ENCODE data around the gene MAPKAP1.

Gene MAPKAP1

GRCh38 chr9:125564631-125565030 is 142.4 kb downstream of the MAPKAP1 start:
- DNase-seq (ENCODE audit: low spot score): no peak

GRCh38 chr9:125561509-125562148 is 145.4 kb downstream of the MAPKAP1 start:
- no peak for DNase-seq (ENCODE audit: low spot score)

DNA sequence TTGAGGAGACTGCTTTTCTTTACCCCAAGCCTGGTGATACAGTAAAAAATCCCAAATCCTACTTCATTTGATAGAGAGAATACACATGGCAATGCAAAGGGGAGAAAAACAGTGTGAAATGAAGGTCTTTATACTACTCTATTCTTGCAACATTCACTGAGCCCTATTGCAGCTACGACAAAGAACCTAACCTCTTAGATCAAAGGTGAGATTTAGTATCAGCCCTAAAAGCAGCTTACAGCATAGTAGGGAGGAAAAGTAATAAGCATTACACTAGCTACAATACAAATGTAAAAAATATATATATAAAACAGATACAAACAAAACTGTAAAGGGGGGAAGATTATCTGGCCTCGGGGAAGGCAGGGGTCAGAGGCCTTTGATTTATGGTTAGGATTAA is 147.1 kb downstream of the MAPKAP1 start:
- DNase-seq (ENCODE audit: low spot score): no peak

DNA sequence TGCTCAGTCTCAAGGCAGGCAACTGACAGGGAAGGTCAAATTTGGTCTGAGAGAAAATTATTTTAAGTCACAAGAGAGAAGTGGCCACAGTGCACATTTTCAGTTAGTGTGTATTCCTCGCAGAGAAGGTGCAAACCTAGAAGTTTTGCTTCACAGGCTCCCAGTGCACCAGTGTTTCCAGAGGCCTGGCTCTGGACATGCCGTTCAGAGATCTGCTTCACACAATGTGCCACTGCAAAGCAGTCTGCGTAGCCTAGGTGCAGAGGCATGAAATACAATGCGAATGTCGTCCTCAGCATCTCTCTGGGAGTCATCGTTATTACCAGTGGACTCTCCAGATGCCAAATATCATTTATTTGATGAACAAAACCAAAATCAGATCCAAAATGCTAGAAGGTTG is 147.8 kb downstream of the MAPKAP1 start:
- no peak for DNase-seq (ENCODE audit: low spot score)

GRCh38 chr9:125558453-125559092 is 148.4 kb downstream of the MAPKAP1 start:
- DNase-seq (ENCODE audit: low spot score): peak; percentile 60

DNA sequence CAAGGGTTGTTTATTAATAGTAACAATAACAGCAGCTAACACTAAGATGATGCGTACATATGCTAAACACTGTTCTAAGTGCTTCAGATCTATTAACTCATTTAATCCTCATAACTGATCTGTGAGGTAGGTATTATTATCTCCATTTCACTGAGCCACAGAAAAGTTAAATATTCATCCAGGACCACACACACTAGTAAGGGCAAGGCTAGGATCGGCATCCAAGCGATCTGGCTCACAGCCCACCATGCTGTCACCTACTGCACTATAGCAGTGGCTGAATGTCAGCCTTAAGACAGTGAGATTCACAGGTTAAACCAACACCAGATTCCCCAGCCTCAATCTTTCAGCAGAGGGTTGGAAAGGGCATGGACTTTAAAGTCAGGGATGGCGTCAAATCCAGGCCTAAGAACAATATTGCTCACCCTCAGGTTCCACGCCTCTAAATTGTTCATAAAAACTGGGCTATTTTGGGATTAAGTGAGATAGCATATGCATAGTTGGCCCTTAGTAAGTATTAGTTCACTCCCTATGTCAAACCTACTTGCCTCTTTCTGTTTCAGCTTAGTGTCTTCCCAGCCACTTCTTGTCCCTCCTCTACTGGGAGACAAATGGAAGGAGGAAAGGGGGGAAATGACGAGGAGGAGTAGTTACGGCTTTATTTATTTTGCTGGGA is 150.8 kb downstream of the MAPKAP1 start:
- no peak for DNase-seq (ENCODE audit: low spot score)

DNA sequence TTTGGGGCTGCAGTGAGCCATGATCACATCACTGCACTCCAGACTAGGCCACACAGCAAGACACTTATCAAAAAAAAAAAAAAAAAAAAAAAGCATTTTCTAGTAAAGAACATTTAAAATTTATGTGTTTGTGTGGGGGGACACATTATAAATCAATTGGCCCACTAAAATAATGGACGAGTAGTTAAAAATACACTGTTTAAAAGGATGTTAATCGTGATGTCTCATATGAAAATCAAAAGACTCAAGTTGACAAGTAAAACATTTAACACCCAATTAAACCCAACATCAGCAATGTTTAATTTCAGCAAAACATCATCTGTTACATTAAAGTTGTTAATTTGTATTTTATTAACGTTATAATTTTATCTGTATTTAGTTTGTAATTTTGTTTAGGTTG is 152.3 kb downstream of the MAPKAP1 start:
- no peak for DNase-seq (ENCODE audit: low spot score)

DNA sequence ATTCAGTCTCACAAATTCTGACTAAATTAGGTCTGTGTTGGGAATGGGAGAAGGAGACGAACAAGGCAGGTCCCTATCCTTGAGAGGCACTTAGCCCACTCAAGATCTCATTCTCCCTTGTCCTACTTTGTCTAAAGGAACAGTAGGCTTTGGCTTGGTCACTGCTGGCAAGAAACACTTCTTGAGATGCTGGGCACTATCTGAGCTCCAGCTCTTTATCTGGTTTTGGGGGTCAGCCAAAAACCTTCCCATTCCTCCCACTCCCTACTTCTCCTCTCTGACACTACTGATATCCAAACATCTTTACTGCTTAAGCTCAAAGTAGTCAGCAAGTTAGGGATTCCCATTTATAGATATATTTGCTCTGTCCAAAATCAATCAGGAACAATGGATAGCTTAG is 155.2 kb downstream of the MAPKAP1 start:
- no peak for DNase-seq (ENCODE audit: low spot score)

GRCh38 chr9:125549891-125550885 is 156.8 kb downstream of the MAPKAP1 start:
- no peak for DNase-seq (ENCODE audit: low spot score)

- DNase-seq (ENCODE audit: low spot score): no peak
Measured at GRCh38 chr9:125549465-125549871, 157.5 kb downstream of the MAPKAP1 start.

DNA sequence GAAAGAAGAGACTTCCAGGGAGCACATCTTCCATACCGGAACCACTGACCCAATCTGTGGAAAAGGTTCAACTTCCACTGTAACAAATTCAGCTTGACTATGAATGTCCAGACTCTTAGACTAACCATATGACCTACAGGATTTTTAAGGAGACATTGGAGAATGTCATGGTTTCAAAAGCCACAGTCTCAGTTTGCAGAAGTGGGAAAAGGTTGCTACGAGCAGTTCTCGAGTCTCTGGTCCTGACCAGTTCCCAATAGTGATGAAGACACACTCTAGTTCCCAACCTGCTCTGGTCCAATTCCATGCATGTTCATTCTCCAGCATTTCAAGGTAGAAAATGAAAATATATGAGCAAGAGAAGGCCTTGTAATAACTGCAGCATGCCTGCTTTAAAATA is 158.0 kb downstream of the MAPKAP1 start:
- DNase-seq (ENCODE audit: low spot score): no peak

DNA sequence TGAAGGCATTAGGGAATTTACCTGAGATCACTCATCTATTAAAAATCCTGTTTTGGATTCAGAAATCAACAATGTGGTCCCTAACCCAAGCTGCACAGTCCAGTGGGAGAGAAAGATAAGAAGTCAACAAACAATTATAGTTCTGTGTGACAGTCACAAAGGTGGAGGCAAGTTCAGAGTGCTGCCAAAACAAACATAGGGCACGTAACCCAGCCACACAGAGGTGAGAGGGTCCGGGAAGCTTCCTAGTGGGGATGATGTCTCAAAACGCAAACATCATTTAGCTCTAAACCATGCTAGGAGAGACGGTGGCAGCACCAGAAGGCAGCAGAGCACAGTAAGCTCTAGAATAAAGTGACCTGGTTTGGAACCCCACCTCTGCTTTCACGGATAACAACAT is 158.9 kb downstream of the MAPKAP1 start:
- no peak for DNase-seq (ENCODE audit: low spot score)

DNA sequence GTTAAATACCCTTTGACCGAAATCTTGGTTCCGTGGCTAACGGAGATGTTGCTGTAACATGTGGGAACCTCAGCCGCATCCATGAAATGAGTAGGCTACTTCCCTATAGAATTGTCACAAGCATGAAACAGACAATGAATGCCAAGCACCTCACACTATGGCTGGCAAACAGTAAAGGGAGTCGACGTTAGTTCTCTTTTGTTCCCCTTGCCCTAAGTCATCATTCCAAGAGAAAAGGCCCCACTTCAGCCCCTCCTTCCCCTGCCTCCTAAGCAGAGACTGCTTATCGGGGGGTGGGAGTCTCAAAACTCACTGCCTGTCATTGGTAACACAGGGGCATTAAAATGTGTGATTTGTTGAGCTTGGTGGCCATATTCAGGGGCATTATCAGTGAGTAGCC is 159.6 kb downstream of the MAPKAP1 start:
- DNase-seq (ENCODE audit: low spot score): no peak

DNA sequence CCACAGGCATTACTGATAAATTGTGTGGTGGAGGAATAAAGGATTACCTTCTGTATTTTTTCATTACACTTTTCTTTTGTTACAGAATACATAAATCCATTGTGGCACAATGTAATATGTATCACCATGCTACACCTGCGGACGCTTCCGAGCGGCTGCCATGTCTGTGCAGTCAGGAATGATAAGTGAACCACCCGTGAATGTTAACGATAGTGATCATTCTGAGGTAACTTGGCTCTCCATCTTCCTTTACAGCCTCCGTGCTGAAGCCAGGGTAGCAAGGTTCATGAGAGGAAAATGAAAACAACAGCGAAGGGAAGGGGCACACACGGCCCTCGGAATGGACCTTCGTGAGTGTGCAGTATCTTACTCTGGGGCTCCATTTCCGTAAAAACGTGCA is 161.2 kb downstream of the MAPKAP1 start:
- DNase-seq (ENCODE audit: low spot score): no peak

DNA sequence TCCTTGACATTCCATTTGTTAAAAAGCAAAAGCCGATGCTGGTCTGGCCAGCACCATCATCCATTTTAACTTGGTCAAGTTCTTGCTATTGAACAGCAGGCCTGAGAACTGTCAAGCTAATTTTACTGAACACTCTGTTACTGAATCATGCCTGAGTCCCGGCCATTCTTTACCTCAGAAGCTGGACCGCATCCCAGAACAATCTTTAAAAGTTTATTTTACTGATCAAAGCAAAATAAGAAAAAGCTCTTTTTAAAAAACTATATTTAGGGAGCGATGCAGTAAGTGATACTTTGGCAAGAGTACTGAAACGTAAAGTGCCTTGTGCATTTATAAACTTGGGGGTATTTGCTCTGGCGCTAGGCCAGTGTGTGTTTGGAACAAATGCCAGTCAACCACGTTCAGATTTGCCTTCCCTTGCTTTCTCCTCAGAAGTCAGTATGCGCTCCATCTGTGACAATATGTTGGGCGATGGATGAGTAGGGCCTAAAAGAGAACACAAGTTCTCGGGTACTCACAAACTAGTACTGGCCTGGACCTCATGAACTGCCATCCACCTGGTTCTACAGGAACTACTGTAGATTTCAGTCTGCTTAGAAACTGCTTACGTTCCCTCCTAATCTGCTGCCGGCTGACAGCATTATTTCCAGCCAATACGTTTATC is 161.9 kb downstream of the MAPKAP1 start:
- DNase-seq (ENCODE audit: low spot score): no peak

DNA sequence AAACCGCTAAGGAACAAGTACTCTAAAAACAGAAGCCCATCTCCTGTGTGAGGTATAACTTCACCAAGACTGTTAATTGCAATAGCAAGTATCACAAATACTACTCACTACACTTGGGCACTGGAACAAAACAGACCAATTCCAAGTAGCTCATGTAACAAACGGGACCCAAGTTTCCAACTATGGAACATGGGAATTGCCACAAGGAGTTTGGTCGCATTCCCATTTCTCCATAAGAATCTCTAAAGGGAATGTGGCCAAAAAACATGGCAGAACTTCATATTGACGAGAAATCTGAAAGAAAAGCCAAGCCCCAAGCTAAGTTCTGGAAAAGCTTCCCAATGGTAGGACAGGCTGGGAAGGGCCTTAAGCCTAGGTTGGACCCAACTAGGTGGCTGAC is 162.5 kb downstream of the MAPKAP1 start:
- DNase-seq (ENCODE audit: low spot score): no peak

DNA sequence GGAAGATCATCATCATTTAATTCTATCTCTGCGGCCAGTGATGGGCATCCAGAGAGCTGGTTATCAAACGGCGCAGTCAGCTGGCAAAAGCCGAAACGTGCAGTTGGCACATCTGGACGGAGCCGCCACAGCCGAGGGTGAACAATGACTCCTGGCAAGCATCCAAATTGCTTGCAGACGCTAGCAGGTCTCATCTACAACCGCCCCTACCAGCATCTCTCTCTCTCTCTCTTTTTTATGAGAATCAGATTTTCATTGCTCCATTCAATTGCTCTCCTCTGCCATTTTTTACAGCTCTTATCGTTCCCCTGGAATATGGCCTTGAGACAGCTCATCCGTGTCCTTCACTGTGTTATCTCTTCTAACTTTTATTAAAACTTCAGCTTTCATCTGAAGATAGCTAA is 165.2 kb downstream of the MAPKAP1 start:
- no peak for DNase-seq (ENCODE audit: low spot score)

DNA sequence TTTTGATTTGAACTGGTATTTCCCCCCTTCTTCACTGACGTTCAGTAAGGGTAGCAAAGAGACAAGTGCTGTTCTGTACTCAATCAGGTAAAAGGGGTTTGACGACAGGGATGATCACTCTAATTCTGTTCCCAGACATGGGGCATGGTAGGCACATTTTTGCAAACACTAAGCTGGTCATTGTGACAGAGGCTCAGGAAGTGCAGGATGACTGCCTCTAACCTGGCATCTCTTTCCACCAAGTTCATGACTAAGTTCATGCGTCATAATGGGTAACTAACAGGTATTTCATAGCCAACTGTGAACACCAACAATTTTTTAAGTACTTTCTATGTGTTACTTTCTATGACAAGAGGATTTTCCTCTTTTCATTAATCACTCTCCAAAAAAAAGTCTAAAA is 166.5 kb downstream of the MAPKAP1 start:
- DNase-seq (ENCODE audit: low spot score): no peak

- DNase-seq (ENCODE audit: low spot score): no peak
Measured at GRCh38 chr9:125538092-125538473, 168.9 kb downstream of the MAPKAP1 start.

GRCh38 chr9:125537442-125538091 is 169.4 kb downstream of the MAPKAP1 start:
- DNase-seq (ENCODE audit: low spot score): no peak

DNA sequence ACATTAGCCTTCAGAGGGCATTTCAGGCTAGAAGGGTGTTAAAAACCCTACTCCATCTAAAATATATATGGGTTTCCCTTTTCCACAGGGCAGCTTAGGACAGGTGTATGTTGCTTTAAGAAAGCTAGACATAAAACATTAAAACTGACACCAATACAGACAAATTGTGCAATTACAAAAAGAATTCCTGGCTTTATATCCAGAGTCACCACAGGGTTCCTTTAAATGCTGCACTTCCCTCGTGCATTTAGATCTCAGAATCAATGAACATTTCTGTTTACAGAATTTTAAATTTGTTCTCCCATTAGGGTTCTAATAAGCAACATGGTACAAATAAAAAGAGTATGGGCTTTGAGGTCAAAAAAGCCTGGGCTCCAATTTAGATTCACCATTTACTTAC is 170.2 kb downstream of the MAPKAP1 start:
- no peak for DNase-seq (ENCODE audit: low spot score)
